ENCODE data around the gene KIF26B.

KIF26B gene

GRCh38 chr1:245172026-245172425 is 17.2 kb downstream of the KIF26B start:
- no peak for DNase-seq (ENCODE audit: low read depth)

- no peak for DNase-seq (ENCODE audit: low read depth)
These were observed 18.0 kb downstream of the KIF26B start for GRCh38 chr1:245172829-245173228.

- DNase-seq (ENCODE audit: low read depth): no peak
These were observed 18.8 kb downstream of the KIF26B start for GRCh38 chr1:245173446-245174211.

- no peak for DNase-seq (ENCODE audit: low read depth)
These were observed 22.5 kb downstream of the KIF26B start for GRCh38 chr1:245177071-245177900.

GRCh38 chr1:245179706-245180105 is 24.9 kb downstream of the KIF26B start:
- DNase-seq (ENCODE audit: low read depth): no peak

- DNase-seq (ENCODE audit: low read depth): no peak
These were observed 25.8 kb downstream of the KIF26B start for GRCh38 chr1:245180496-245181157.

- DNase-seq (ENCODE audit: low read depth): no peak
These were observed 26.4 kb downstream of the KIF26B start for GRCh38 chr1:245181158-245181517.

GRCh38 chr1:245182028-245182427 is 27.2 kb downstream of the KIF26B start:
- DNase-seq (ENCODE audit: low read depth): no peak

GRCh38 chr1:245183429-245183828 is 28.6 kb downstream of the KIF26B start:
- DNase-seq (ENCODE audit: low read depth): no peak

- DNase-seq (ENCODE audit: low read depth): no peak
These were observed 30.0 kb downstream of the KIF26B start for GRCh38 chr1:245184779-245185178.

- no peak for DNase-seq (ENCODE audit: low read depth)
These were observed 33.6 kb downstream of the KIF26B start for GRCh38 chr1:245188403-245188802.

- no peak for DNase-seq (ENCODE audit: low read depth)
These were observed 40.6 kb downstream of the KIF26B start for GRCh38 chr1:245195398-245195797.

- no peak for DNase-seq (ENCODE audit: low read depth)
These were observed 42.3 kb downstream of the KIF26B start for GRCh38 chr1:245197121-245197520.

GRCh38 chr1:245197911-245198379 is 43.2 kb downstream of the KIF26B start:
- no peak for DNase-seq (ENCODE audit: low read depth)

- no peak for DNase-seq (ENCODE audit: low read depth)
These were observed 44.1 kb downstream of the KIF26B start for GRCh38 chr1:245198748-245199516.

- no peak for DNase-seq (ENCODE audit: low read depth)
These were observed 45.4 kb downstream of the KIF26B start for GRCh38 chr1:245200146-245200545.

- DNase-seq (ENCODE audit: low read depth): no peak
These were observed 46.4 kb downstream of the KIF26B start for GRCh38 chr1:245201201-245201600.

GRCh38 chr1:245201827-245202226 is 47.0 kb downstream of the KIF26B start:
- no peak for DNase-seq (ENCODE audit: low read depth)

GRCh38 chr1:245205396-245205795 is 50.6 kb downstream of the KIF26B start:
- DNase-seq (ENCODE audit: low read depth): no peak

- DNase-seq (ENCODE audit: low read depth): no peak
These were observed 51.1 kb downstream of the KIF26B start for GRCh38 chr1:245205864-245206263.

GRCh38 chr1:245207056-245207638 is 52.4 kb downstream of the KIF26B start:
- no peak for DNase-seq (ENCODE audit: low read depth)

- DNase-seq (ENCODE audit: low read depth): no peak
These were observed 53.0 kb downstream of the KIF26B start for GRCh38 chr1:245207801-245208200.

Data from activated T-cell treated with anti-CD3 and anti-CD28 coated beads for 48 hours (primary cell).